ENCODE data around the gene NAALAD2. TPM values are rescaled to one million over a fixed set of nuclear protein-coding genes. Genes with fewer than 3 reads are reported as not detected.

NAALAD2 gene
- total RNA-seq, 1 donor from 2014 or later, result 0.60 TPM

DNA sequence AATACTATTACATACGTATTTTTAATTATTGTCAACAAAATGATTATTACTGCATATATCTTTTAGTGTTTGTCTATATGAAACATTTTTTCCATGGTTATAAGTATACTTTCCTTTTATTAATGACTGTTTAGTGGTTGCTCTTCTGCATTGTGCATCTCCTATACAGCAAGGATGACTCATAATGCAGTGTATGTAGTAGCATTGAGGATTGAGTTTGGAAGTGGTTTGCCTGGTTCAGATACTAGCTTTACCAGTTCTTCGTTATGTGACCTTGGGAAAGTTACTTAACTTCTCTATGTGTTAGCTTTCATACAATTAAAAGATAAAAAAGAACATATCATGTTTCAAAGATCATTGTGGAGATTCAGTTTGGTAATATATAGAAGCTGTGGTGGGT, 44.3 kb downstream of the NAALAD2 start:
- H3K4me1 ChIP-seq, result no peaks in the 10 kb centered on the region
- intact Hi-C loops (cut with micrococcal nuclease), result no loop called here
- H3K27me3 ChIP-seq (ENCODE audit: low read depth), result no peaks in the 10 kb centered on the region
- peaks cover 6% of the 10 kb centered on the region for H3K36me3 ChIP-seq
- no peak overlapping the region for H3K4me3 ChIP-seq
- no peak overlapping the region for H3K27ac ChIP-seq (replicated peaks)
- no peak for DNase-seq
- TF ChIP-seq, protein P1, sequence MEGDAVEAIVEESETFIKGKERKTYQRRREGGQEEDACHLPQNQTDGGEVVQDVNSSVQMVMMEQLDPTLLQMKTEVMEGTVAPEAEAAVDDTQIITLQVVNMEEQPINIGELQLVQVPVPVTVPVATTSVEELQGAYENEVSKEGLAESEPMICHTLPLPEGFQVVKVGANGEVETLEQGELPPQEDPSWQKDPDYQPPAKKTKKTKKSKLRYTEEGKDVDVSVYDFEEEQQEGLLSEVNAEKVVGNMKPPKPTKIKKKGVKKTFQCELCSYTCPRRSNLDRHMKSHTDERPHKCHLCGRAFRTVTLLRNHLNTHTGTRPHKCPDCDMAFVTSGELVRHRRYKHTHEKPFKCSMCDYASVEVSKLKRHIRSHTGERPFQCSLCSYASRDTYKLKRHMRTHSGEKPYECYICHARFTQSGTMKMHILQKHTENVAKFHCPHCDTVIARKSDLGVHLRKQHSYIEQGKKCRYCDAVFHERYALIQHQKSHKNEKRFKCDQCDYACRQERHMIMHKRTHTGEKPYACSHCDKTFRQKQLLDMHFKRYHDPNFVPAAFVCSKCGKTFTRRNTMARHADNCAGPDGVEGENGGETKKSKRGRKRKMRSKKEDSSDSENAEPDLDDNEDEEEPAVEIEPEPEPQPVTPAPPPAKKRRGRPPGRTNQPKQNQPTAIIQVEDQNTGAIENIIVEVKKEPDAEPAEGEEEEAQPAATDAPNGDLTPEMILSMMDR (IDR thresholded peaks at IDR 0.05; ENCODE audit: borderline replicate concordance), result no peak
- peaks cover 4% of the 10 kb centered on the region for H3K9me3 ChIP-seq (replicated peaks)

DNA sequence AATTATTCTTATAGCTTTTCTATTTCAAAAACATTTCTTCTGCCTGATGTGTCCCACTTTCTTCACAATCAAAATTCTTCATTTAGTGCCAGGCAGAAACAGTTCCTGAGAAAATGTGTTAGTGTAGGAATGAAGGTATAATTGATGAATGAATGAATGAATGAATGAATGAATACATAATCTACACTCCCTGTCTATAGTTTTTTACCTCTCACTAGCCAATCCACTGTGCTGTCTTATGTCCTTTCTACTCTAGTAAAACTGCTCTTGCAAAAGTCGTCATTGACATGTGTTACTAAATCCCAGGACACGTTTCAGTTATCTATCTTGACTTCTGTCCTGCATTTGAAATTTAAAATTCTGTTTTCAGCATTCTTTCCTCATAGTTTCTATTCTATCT, 45.5 kb downstream of the NAALAD2 start:
- peaks cover 4% of the 10 kb centered on the region for H3K9me3 ChIP-seq (replicated peaks)
- TF ChIP-seq, protein P1 (IDR thresholded peaks at IDR 0.05; ENCODE audit: borderline replicate concordance), result no peak
- no peak overlapping the region for H3K4me3 ChIP-seq
- intact Hi-C loops (cut with micrococcal nuclease), result no loop called here
- H3K27me3 ChIP-seq (ENCODE audit: low read depth), result no peaks in the 10 kb centered on the region
- no peak for DNase-seq
- H3K27ac ChIP-seq (replicated peaks), result no peak overlapping the region
- H3K4me1 ChIP-seq, result no peaks in the 10 kb centered on the region
- H3K36me3 ChIP-seq, result no peaks in the 10 kb centered on the region

DNA sequence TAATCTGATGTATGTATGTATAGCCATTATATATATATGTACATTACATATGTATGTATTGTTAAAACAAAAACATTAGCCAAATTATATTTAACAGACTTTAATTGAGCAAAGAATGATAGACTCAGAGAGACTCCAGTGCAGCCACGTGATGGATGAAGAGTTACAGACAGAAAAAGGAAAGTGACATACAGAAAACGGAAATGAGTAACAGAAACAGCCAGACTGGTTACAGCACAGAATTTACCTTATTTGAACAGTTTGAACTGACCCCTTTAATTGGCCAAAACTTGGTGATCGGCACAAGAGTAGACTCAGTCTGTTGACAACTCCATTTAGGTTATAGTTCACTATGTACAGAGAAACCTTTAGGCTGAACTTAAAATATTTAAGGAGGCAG, 53.4 kb downstream of the NAALAD2 start:
- Histone ChIP-seq H3K36me3 (peaks cover 9% of the 10 kb centered on the region), H3K27ac (replicated peaks) (no peak overlapping the region), H3K4me3 (no peak overlapping the region), H3K27me3 (ENCODE audit: low read depth) (no peaks in the 10 kb centered on the region), H3K4me1 (no peaks in the 10 kb centered on the region), H3K9me3 (replicated peaks) (no peaks in the 10 kb centered on the region)
- TF ChIP-seq, protein P1 (IDR thresholded peaks at IDR 0.05; ENCODE audit: borderline replicate concordance), result no peak
- no peak for DNase-seq
- intact Hi-C loops (cut with micrococcal nuclease), result no loop called here

DNA sequence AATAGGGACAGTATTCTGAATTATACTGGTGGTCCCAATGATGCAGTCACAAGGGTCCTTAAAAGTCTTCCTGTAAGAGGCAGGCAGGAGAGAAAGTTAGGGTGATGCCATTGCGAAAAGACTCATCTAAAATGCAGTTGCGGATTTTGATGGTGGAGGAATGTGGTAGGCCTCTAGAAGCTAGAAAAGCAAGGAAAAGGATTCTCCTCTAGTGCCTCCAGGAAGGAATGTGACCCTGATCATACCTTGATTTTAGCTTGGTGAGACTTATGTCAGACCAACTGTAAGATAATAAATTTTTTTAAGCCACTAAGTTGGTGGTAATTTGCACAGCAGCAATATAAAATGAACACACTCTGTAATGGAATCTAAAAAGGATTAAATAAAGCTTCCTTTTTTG, 54.5 kb downstream of the NAALAD2 start:
- H3K9me3 ChIP-seq (replicated peaks), result no peaks in the 10 kb centered on the region
- TF ChIP-seq, protein P1 (IDR thresholded peaks at IDR 0.05; ENCODE audit: borderline replicate concordance), result no peak
- no peak overlapping the region for H3K27ac ChIP-seq (replicated peaks)
- intact Hi-C loops (cut with micrococcal nuclease), result no loop called here
- H3K27me3 ChIP-seq (ENCODE audit: low read depth), result no peaks in the 10 kb centered on the region
- peaks cover 9% of the 10 kb centered on the region for H3K36me3 ChIP-seq
- no peaks in the 10 kb centered on the region for H3K4me1 ChIP-seq
- H3K4me3 ChIP-seq, result no peak overlapping the region
- no peak for DNase-seq

DNA sequence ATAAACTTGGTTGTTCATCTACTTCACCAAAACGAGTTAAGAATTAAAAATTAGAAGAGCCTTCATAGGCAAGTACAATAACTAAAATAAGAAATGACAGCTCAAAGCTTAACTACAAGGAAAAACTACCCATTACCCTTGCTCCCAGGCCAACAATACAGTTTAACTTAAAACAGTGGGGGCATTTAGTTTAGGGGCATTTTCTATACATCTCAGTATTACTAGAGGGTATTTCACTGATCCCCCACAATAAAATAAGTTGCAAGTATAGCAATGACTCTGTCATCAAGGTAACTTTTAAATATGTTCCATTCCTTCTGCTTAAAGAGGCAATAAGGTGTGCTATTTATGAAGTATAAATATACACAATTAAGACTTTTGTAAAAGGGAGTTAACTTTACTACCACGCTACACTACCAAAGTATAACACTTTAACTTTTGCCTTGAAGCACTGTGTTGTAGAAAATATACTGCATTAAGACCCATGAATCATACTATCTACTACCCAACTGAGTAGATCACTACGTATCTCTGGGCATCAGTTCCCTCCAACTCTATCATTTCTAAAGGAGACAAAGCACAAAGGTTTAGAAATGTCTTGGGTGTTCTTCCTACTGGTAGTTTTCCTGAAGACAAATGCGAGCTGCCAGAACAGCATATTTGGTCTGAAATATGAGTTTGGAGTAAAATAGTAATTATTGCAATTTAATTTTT, 58.6 kb downstream of the NAALAD2 start:
- Histone ChIP-seq H3K4me3 (no peak overlapping the region), H3K27ac (replicated peaks) (no peak overlapping the region), H3K9me3 (replicated peaks) (no peaks in the 10 kb centered on the region), H3K27me3 (ENCODE audit: low read depth) (no peaks in the 10 kb centered on the region), H3K36me3 (peaks cover 10% of the 10 kb centered on the region), H3K4me1 (peaks cover 8% of the 10 kb centered on the region)
- TF ChIP-seq, protein P1 (IDR thresholded peaks at IDR 0.05; ENCODE audit: borderline replicate concordance), result no peak
- DNase-seq, result no peak
- intact Hi-C loops (cut with micrococcal nuclease), result no loop called here
